GM18867 (cell line): ENCODE results near the gene PRKAG2.

Source experiments
- ATAC-seq: cut with Tn5 transposase; IDR thresholded peaks from one replicate; pipeline ENCODE4 v1.9.1; 2021; ENCODE audit warnings: mild to moderate bottlenecking, moderate library complexity; ENCODE audit not compliant: unreplicated experiment

PRKAG2 gene

DNA sequence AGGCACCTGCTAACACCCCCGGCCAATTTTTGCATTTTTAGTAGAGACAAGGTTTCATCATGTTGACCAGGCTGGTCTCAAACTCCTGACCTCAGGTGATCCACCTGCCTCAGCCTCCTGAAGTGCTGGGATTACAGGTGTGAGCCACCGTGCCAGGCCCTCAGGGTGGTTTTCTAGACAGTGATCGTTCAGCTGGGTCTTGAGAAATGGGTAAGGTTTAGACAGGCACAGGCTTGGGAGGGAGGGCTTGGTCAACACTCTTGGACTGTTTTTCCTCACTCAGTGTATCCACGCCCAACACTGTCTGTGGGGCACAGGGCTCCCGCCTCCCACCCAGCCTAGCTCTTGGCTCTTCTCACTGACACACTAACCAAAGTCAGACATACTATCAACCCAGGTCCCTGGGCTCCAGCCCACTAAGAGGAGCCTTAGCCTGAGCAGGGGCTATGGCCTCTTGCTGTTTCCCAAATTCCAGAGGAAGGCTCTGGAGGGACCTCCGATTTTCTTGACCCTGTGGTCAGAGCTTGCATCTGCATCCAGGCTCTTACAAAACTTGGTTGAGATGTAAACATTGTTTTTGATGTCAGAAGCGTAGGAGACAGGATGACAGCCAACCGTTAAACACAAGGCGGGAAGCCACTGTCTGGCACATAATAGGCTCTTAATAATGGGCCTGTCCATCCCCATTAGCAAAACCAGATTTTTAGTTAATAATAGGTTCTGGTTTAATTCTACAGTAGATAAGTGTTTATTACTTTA, 143.9 kb downstream of the PRKAG2 start:
- no peak for ATAC-seq

DNA sequence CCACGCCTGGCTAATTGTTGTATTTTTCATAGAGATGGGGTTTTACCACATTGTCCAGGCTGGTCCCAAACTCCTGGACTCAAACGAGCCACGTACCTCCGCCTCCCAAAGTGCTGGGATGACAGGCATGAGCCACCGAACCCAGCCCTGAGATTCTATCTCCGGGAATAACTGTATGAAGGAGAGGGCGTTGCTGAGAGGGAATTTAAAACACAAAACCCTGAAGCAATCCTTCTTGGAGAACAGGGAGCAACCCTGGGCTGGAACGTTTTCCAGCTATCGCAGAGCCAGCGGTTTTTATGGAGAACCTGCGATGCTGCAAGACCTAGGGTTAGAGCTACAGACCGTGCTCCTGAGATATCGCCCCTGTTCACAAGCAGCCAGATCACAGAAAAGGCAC, 144.6 kb downstream of the PRKAG2 start:
- no peak for ATAC-seq

DNA sequence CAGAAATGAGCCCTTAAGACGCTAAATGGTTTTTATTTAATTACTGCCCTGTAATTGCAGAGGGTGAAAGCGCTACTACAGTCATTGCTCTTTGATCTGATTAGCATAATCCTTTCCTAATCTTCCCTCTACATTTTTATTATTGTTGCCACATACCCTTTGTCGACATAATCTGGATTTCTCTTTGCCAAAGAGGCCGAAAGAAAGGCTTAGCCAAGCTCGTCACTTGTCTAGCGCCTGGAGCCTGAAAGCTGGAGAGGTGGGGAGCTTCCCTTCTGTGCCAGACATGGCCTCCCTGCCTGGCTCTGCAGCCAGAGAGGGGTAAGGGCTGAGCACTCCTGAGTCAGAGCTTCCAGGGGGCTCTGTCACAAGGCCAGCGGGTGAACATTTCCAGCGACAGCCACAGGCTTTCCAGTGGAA, 145.9 kb downstream of the PRKAG2 start:
- no peak for ATAC-seq

DNA sequence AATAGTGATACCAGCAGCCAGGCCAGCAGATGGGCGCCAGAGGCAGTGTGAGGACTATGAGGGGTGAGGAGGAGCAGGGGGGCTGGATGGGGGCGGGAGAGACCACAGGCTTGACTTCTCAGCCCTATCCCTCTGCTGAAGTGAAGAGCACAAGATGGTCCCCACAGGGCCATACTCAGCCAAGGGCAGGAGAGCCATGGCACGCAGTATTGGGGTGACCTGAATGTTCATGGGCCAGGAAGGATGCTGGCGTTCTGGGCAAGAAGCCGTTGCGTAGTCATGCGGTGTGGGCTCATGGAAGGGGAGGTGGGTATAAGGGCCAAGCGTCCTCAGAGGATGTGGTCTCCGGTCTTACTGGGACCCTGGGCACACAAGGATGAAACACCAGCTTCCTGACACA, 146.3 kb downstream of the PRKAG2 start:
- ATAC-seq = no peak

DNA sequence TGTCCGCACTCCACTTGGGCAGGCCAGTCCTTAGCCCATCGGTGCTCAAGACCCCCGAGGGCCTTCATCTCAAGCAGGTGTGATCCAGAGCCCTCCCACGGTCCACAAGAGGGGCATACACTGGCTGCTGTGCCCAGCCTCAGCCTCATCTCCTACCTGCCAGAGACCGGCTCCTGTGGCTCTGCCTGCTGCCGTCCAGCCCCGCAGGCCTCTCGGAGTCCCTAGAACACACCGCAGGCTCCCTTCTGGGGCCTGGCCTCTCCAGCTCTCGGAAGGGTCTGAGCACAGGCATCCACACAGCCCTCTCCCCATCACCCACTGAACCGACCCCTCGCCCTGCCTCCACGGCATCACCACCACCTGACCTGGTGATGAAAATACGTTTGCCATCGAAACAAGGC, 147.4 kb downstream of the PRKAG2 start:
- no peak for ATAC-seq

DNA sequence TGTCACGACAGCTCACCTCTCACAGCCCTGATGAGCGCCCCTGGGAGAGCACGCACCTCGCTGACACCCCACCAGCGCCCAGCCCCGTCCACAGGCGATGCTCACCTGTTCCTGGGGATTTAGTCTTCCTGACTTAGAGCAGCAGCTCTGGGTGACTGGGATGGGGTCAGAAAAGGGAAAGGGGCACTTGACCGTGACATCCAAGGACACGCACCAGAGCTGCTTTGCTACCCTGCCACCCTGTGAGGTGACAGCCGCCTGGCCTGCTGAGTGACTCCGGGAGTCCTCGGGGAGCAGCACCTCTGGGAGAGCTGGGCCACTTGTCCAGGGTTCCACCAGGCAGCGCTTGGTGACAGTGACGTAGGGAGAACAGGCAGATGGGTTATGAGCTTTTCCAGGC, 148.2 kb downstream of the PRKAG2 start:
- no peak for ATAC-seq

DNA sequence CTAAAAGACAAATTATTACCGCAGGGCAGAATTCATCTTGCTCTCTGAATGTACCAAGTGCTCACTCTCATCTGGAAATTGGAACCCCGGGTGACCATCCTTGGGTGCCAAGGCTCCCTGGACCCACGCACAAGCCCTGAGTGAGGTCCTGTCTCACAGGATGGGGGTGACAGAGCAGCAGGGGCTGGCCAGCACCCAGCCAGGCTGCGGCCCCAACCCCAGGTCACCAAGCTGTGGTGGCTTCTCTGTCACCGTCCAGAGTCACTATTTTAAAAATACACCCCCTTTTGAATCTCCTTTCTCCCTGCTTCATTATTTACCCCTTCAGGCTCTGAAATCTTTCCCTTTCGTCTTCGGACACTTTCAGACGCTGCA, 148.6 kb downstream of the PRKAG2 start:
- ATAC-seq = no peak

DNA sequence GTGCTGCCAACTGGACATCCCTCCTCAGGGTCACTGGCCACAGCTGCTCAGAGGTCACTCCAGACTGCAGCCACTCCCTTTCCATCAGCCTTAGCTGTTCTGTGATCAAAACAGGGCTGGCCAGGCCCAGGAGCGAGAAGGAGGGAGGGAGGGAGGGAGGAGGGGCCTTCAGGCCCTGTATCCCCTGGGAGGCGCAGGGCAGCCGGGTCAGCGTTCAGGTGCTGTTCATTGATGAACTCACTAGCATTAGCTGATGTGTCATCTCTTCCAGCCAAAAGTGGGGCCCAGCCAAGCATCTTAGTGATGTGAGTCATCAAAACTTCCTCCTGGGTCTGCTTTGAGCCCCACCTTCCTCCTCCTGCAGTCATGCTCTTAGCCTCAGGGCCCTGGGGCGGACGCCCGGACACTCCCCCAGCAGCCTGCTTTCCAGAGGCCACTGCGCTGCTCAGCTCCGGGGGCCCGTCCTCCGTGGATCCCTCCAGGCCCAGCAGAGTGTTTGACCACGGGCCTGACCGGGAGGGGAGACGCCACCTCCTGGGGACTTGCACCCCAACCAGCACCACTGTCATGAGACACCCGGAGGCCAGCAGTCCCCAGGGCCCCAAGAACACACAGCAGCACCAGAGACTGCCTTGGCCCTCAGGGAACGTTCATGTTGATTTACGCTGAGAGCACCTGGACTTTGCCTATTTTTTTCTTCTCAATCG, 149.2 kb downstream of the PRKAG2 start:
- peak; percentile 74 for ATAC-seq

DNA sequence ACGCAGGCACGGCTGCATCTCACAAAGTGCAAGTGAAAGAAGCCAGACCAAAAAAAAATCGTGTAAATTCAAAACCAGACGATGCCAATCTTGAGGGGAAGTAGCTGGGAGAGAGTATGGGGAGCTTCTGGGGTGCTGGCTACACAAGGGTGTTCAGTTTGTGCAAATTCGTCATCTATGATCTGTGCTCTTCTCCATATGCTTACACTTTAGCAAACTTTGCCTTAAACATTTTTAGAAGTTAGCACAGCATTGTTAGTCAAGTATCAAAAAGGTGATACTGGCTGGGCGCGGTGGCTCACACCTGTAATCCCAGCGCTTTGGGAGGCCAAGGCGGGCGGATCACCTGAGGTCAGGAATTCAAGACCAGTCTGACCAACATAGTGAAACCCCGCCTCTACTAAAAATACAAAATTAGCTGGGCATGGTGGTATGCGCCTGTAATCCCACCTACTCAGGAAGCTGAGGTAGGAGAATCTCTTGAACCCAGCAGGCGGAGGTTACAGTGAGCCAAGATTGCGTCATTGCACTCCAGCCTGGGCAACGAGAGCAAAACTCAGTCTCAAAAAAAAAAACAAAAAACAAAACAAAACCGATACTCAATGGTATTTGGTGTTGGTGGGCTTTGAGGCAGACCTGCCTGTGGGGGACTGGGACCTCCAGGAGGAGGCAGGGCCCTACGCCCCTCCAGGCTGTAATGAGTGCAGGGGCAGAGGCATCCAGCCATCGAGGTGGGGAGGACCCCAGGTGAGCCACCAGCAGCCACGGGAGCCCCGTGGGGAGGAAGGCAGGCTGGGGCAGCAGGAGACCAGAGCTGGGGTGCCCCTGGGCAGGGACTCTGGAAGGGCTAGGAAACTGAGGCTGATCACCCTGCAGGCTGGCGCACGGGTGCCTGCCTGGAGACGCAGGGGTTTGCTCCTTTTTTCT, 150.0 kb downstream of the PRKAG2 start:
- ATAC-seq = no peak

DNA sequence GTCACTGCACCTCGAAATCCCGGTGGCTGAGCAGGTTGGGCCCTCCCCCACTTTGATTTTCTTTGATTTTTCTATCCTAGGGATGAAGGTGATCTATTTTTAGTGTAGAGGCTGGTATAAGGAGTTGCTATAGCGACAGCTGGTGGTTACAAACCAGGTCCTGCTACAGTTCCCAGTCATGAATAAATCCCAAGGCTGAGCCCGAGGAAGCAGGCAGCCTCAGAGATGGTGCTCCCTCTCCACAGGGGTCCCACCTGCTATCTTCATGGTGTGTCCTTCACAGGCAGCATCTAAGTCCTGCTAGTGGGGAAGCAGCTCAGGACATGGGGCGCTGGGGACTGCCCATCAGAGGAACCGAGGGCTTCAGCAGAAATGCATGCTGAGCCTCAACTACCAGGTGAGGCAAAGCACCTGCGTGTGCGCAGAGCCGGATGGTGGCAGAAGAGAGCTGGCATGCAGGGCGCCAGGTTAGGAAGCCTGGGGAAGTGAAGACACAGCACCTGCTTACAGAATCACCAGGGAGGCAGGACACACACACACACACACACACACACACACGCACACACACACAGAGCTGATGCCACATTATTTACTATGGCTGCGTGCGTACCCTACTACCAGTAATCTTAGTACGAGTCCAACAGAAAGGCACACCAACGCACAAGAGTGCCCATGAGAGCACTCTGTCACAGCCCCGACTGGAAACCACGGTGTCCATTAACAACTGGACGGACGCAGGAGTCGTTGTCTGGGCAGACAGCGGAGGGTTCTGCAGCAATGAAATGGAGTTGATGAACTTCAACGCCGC, 150.9 kb downstream of the PRKAG2 start:
- ATAC-seq = no peak

DNA sequence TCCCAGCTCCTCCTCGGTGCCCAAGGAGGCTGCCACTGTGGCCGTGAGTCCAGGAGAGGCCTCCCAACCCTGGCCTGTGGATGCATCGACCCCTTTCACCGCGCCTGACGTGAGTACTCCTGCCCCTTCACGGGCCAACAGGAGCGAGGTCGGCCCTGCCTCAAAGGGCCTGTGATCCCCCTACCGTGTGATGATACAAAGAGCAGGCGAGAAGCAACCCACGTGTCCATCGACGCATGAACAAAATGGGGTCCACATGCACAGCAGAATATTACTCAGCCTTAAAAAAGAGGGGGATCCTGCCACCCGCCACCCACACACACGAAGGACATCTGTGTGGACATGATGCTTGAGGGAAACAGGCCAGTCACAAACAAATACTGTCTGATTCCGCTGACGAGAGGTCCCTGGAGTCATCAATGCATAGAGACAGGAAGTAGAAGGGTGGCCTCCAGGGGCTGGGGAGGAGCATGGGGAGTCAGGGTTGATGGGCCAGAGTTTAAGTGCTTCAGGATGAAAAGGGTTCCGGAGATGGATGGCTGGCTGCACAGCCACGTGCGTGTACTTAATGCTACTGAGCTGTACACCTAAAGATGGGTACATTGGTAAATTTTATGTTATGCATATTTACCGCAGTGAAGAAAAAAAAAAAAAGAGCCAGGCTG, 151.9 kb downstream of the PRKAG2 start:
- no peak for ATAC-seq

DNA sequence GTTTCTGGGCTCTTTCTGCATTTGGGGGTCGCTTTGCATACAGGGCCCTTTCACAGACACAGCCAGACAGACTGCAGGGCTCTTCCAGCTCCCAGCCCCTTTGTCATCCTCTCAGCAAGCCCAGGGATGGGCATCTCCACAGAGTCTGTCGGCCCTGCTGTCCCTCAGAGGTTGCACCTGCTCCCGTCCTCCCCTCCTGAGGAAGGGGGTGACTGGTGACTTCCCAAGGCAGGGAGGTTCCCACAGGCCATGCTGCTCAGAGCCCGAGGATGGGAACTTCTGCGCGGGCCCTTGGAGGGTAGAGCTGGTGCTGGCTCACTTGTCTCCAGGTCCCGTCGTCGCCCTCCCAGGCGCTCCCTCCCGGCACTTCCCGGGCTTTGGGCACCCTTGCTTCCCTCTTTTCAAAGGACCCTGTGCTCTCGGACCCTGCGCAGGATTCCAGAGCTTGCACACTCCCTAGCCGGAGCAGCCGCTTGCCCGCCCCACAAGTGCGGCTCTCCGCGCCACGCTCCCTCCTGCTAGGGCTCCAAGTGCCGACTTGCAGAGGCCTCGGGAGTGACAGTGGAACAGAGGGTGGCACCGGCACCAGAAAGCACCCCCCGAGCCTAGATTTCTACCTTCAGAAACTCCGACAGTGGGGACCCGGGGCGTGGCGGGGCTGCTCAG, 152.5 kb downstream of the PRKAG2 start:
- ATAC-seq = no peak

DNA sequence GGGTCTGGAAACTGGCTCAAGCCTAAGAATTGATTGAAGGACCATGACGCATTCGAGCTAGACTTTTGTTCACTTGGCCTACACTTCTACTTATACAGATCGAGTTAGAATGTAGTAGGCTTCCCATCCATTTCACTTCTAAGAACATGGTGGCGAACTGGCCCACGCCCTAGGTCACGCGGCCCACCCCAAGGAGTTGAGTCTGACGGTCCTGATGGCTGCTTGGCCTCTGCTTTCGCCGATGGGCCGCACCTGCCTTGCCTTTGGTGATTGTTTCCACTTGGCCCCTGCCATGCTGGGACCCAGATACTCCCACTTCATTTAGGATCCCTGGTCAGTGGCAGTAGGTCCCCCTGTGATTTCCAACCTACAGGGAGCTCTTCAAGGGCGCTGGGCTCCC, 153.6 kb downstream of the PRKAG2 start:
- ATAC-seq = no peak

DNA sequence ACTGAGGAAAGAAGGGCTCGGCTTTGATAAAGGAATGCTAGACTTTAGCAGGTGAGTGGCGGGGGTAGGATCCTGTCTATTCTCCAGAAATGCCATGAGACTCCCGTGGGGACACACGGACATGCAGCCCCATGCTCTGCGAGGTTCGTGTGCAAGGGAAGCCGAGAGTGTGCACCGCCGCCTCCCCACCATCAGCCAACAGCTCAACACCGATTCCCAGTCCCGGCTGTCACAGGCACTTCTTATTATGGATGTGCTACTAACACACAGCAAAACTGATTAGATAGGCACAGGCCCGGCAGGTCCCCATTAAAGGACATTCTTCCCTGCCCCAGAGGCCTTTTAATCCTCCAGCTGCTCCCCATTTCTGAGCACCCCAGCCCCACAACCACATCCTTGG, 154.4 kb downstream of the PRKAG2 start:
- no peak for ATAC-seq

DNA sequence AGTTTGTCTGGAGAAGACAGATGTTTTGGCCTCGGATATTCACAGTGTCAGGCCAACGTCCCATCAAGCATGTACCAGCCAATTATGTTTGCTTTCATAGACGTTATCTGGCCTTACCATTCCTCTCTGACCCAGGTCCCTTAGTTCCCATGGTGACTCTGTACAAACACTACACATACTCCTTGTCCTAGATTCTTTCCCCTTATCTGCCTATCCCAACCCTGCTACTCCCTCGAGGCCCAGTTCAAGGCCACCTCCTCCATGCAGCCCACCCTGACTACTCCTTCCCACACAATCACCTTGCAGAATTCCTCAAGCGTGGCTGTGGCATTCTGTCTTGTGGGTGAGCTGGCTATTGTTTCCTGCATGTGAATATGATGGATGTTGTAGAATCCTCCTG, 155.2 kb downstream of the PRKAG2 start:
- no peak for ATAC-seq

DNA sequence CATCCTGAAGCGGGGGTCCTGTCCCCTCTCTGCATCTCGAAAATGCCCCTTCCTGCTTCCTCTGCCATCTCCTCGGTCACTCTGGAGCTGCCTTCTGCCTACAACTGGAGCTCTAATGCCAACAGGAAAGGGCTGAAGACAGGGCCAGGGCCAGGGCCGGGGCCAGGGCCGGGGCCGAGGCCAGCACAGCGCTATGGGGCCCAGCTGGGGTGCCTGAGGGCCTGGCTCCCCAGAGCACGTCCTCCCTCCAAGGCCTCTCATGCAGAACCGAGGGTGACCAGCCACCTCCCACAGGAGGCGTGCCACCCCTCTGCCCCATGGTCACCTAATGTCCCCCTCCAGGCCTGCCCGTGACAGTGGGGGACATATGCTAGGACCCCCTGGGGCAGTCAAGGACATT, 155.7 kb downstream of the PRKAG2 start:
- ATAC-seq = no peak

DNA sequence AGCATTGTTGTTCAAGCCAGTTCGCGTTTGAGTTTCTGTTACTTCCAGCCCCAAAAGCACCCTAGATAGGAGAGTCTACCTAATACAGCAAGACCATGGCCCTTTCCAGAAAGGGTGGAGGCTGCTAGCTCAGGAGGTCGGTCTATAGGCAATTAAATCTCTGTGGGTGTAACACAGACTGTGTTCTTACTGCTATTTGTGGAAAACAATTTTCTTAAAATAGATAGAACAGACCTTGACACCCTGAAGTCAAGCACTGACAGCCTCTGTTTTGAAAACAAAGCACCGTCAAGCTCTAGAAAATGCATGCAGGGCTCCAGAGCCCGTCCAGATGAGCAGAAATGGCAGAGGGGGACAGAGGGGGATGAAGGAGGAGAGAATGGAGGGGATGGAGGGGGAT, 156.6 kb downstream of the PRKAG2 start:
- ATAC-seq = no peak

DNA sequence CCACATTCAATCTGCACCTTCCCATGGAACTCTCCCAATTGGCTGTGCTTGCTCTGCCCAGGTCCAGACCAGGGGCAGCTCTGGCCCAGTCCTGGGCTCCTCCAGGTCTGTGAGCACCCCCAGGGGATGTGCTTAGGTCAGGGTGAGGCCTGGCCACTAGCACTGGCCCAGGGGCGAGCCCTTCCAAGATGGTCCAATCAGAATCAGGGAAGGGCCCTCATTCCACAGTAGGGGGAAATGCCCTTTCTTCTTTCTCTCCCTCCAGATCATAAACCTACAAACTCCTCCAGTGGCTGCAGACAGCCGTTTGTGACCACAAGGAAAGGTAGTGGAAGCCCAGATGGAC, 157.0 kb downstream of the PRKAG2 start:
- ATAC-seq = no peak

DNA sequence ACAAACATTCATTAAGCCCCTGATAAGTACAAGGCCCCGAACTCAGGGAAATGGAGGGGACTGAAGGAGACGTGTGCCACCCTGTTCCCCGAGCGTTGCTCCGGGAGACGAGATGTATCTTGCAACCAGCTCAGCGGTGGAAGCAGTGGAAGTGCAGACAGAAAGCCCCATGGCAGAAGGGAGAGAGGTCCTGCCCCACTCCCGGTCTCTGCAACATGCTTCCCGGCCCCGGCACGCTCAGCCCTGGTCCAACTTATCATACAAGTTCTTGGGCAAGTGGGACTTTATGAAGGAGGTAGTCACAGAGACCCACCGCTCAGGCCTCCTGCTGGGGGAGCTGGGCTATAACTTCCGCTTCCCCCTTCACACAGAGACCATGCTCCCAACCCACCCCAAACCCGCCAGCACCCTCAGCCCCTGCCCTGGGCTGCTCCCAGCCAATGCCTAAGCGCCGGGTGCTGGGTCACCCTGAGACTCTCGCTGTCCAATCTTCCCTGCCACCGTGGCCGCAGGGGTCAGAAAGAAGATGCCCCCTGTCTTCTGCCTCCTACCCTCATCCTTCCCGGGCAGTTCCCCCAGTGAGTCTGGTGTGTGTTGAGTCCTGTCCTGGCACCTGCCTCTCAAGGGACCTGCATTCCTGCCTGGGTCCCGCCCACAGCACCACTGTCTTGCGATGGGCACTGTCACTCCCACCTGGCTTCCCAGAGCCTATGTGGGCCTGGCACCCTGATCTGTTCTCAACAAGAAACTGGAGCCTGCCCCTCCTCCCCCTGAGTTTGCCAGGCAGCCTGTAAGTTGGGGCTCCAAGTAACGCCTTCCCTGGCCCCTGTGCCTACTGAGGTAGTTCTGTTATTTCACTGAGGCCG, 157.7 kb downstream of the PRKAG2 start:
- no peak for ATAC-seq
